ENCODE results near the gene TSNAX. TPM values are rescaled to one million over a fixed set of nuclear protein-coding genes. Genes with fewer than 3 reads are reported as not detected.

Gene TSNAX
- total RNA-seq, 4 donors from 2014 or later: 25.1 to 39.9 (median 28.9) TPM

DNA sequence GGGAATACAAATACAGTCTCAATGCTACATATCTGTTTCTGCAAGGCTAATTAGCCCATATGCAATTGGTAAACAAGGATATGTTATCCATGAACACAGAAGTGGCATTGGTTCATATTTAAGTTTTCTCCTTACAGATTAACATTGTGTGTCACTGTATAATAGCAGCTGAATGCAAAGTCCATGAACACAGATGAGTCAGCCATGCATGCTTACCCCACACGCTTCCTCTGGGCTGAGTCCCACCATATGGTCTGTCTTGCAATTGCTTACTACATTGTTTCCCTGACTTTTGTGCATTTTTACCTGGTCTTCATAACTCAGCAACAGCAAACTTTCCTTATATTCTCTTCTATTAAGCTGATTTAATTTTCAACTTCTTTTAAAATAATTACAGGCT is 41.5 kb upstream of the TSNAX start:
- DNase-seq (ENCODE audit: low spot score in 2 of 2): no peak
- 59 to 63% methylated on average over 1 of the region's 1 CpG for WGBS, 2 donors
- no peak overlapping the region for H3K4me3 ChIP-seq (ENCODE audit: low read depth, poor library complexity, severe bottlenecking)
- intact Hi-C loops (cut with DNase I; ENCODE audit: low total_unique reads): no loop called here
- no peak for TF ChIP-seq POLR2A (IDR thresholded peaks at IDR 0.05)
- TF ChIP-seq, protein P1, sequence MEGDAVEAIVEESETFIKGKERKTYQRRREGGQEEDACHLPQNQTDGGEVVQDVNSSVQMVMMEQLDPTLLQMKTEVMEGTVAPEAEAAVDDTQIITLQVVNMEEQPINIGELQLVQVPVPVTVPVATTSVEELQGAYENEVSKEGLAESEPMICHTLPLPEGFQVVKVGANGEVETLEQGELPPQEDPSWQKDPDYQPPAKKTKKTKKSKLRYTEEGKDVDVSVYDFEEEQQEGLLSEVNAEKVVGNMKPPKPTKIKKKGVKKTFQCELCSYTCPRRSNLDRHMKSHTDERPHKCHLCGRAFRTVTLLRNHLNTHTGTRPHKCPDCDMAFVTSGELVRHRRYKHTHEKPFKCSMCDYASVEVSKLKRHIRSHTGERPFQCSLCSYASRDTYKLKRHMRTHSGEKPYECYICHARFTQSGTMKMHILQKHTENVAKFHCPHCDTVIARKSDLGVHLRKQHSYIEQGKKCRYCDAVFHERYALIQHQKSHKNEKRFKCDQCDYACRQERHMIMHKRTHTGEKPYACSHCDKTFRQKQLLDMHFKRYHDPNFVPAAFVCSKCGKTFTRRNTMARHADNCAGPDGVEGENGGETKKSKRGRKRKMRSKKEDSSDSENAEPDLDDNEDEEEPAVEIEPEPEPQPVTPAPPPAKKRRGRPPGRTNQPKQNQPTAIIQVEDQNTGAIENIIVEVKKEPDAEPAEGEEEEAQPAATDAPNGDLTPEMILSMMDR (IDR thresholded peaks at IDR 0.05): no peak

DNA sequence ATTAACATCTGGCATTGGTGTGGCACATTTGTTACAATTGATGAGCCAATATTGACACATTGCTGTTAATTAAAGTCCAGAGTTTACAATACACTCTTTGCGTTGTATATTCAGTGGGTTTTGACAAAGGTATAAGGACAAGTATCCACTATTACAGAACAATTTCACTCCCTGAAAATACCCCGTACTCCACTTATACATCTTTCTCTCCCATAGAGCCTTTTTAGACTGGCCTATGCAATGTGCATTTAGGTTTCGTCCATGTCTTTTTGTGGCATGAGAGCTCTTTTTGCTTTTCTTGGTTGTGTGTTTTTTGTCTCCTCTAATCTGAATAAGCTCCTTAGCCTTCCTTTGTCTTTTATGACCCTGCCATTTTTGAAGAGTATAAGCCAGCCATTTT is 40.6 kb upstream of the TSNAX start:
- no peak for DNase-seq (ENCODE audit: low spot score in 2 of 2)
- no peak for TF ChIP-seq POLR2A (IDR thresholded peaks at IDR 0.05)
- TF ChIP-seq, protein P1 (IDR thresholded peaks at IDR 0.05): no peak
- WGBS, 2 donors: 98% methylated on average over 3 of the region's 3 CpGs
- intact Hi-C loops (cut with DNase I; ENCODE audit: low total_unique reads): no loop called here
- H3K4me3 ChIP-seq (ENCODE audit: low read depth, poor library complexity, severe bottlenecking): no peak overlapping the region

DNA sequence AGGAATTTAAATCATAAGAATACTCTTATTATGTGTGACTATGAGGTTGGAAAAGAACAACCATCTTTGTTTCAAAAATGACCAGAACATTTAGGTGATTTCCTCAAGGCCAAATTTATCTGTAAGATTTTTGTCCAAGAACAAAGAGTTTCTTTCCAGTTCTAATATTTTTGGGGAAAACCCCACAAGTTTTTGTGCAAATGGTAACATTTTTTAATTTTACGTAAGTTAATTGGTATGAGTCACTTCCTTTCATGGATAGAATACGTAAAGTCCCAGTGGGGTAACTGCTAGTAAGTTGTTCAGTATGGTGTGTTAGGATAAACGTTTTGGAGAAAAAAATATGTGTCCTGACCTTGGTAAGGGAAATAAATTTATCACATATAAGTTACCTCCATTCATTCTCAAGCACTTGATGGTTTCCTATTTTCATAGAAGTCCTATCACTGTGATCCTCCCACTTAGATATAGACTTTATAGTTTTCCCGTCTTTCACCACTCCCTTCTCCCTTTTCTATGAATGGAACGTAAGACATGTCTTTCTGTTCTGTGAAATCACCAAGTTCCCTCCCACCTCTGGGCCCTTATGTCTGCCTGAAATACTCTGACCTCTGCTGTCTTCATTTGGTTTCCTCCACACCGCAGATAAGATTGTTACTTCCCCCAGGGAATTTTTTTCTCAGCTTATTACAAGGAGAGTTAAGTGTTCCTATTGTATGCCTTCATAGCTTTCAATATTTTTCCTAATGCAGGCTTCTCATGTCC is 34.9 kb upstream of the TSNAX start:
- no peak overlapping the region for H3K4me3 ChIP-seq (ENCODE audit: low read depth, poor library complexity, severe bottlenecking)
- 46 to 48% methylated on average over 6 of the region's 6 CpGs for WGBS, 2 donors
- intact Hi-C loops (cut with DNase I; ENCODE audit: low total_unique reads): no loop called here
- TF ChIP-seq, protein P1 (IDR thresholded peaks at IDR 0.05): no peak
- TF ChIP-seq POLR2A (IDR thresholded peaks at IDR 0.05): no peak
- DNase-seq (ENCODE audit: low spot score in 2 of 2): no peak

DNA sequence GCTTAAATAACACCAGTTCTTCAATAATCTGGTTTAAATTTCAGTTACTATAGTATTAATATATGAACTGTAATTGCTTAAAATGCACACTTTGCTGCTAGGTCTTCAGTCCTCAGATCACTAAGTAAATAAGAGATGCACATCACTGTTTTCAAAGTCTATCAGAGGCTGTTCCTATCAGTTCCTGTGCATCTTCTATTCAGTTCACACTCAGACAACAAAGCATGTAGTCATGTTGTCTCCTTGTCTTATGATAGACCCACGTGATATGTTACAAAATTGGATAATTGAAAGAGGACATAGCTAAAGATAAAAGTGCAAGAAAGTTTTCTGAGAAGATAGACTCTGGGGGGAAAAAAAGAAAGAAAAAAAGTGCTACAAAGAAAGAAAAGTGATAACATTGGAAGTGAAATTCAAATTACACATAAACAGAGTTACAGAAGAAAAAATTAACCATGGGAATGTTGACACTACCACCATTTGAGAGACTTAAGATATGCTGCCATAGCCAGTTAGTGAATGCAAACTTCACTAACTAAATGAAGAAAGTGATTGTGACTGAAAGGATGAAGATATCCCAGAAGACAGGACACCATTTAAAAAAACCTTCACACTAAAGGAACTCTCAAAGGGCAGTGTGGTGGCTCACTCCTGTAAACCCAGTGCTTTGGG is 33.9 kb upstream of the TSNAX start:
- no peak for DNase-seq (ENCODE audit: low spot score in 2 of 2)
- WGBS, 2 donors: 70 to 78% methylated on average over 1 of the region's 1 CpG
- TF ChIP-seq, protein P1 (IDR thresholded peaks at IDR 0.05): no peak
- TF ChIP-seq POLR2A (IDR thresholded peaks at IDR 0.05): no peak
- H3K4me3 ChIP-seq (ENCODE audit: low read depth, poor library complexity, severe bottlenecking): no peak overlapping the region
- intact Hi-C loops (cut with DNase I; ENCODE audit: low total_unique reads): no loop called here

DNA sequence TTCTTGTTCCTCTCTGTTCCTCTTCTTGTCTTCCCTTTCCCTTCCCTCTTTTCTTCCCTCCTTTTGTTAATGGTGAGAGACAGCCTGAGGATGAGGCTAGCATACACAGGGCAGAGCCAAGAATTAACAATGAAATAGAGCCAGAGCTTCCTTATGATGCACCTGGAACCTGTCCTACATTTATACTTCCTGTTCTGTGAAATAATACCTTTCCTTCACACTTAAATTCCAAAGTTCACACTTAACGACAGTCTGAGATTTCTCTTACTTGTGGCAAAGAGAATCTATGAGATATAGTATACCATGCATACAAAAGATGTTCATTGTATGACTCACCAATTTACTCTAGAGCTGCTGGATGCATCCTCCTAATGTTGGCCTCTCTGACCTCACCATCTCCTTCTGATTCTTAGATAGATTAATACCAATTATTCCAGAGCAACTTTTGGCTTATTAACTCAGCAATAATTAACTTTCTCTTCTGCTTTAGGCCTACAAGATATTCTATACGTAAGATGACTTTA is 30.8 kb upstream of the TSNAX start:
- no peak overlapping the region for H3K4me3 ChIP-seq (ENCODE audit: low read depth, poor library complexity, severe bottlenecking)
- 81 to 86% methylated on average over 2 of the region's 2 CpGs for WGBS, 2 donors
- DNase-seq (ENCODE audit: low spot score in 2 of 2): no peak
- TF ChIP-seq, protein P1 (IDR thresholded peaks at IDR 0.05): no peak
- TF ChIP-seq POLR2A (IDR thresholded peaks at IDR 0.05): no peak
- intact Hi-C loops (cut with DNase I; ENCODE audit: low total_unique reads): no loop called here
